SK-N-SH (cell line): Measurements from ENCODE around the gene NXNL1. TPM values are rescaled to one million over a fixed set of nuclear protein-coding genes. Genes with fewer than 3 reads are reported as not detected.

Experiments used
- CTCF ChIA-PET: fragments of 300-600, 350-600 bp; formaldehyde crosslinking; extraction: SDS; loops from one replicate; lab custom pipeline; 2021; lab: Yijun Ruan, JAX
- POLR2A ChIA-PET: fragments of 350-600 bp; sonication (Branson Sonifier 250); formaldehyde crosslinking; extraction: SDS; loops from one replicate; lab custom pipeline; 2020; ENCODE audit warnings: antibody characterized with exemption, inconsistent platforms; lab: Yijun Ruan, JAX
- DNase-seq: peaks from one replicate; pipeline ENCODE4 v3.0.0; 2012
- H2AFZ ChIP-seq: fragments of 200-600 bp; sonication (generic); 2 replicates; pipeline ENCODE4 v1.8.1; 2016; ENCODE audit warnings: antibody characterized with exemption, mild to moderate bottlenecking, low read depth
- H3F3A ChIP-seq: fragments of 200-600 bp; sonication (generic); replicated peaks from 2 replicates; pipeline ENCODE3; 2016; ENCODE audit warnings: antibody characterized with exemption, mild to moderate bottlenecking; ENCODE audit not compliant: insufficient read depth
- H3K27ac ChIP-seq, 2 experiments: fragments of 200-500 bp in 1 of 2; fragments of 200-600 bp in 1 of 2; sonication (Bioruptor generic) in 1 of 2; sonication (generic), shearing (Covaris generic) in 1 of 2; 2 replicates each; pipeline versions ENCODE4 v1.5.1 to v1.6.1; 2014 to 2016; ENCODE audit warnings: low read depth in 2 of 2, inconsistent platforms in 1 of 2, low read length in 1 of 2, mild to moderate bottlenecking in 1 of 2, mixed read lengths in 1 of 2
- H3K27me3 ChIP-seq: fragments of 200-600 bp; sonication (generic), shearing (Covaris generic); 2 replicates; pipeline ENCODE4 v1.6.1; 2016; ENCODE audit warnings: mixed run types; ENCODE audit not compliant: insufficient read depth
- H3K36me3 ChIP-seq, 2 experiments: fragments of 200-500 bp in 1 of 2; fragments of 200-600 bp in 1 of 2; sonication (Bioruptor generic) in 1 of 2; sonication (generic) in 1 of 2; replicated peaks in 1 of 2; 2 replicates each; pipeline versions ENCODE3 to v1.5.1; 2014 to 2016; ENCODE audit warnings: low read length in 1 of 2, mild to moderate bottlenecking in 1 of 2; ENCODE audit not compliant: insufficient read depth in 2 of 2, control insufficient read depth in 1 of 2
- H3K4me1 ChIP-seq, 2 experiments: fragments of 200-500 bp in 1 of 2; fragments of 200-600 bp in 1 of 2; sonication (Bioruptor generic) in 1 of 2; sonication (generic), shearing (Covaris generic) in 1 of 2; 2 replicates each; pipeline versions ENCODE4 v1.5.1 to v1.6.1; 2014 to 2016; ENCODE audit warnings: low read depth in 1 of 2, low read length in 1 of 2, mixed run types in 1 of 2; ENCODE audit not compliant: insufficient read depth in 2 of 2, control insufficient read depth in 1 of 2
- H3K4me2 ChIP-seq: fragments of 200-600 bp; sonication (generic), shearing (Covaris generic); 2 replicates; pipeline ENCODE4 v1.6.1; 2017; ENCODE audit warnings: mixed run types
- H3K4me3 ChIP-seq, 2 experiments: fragments of 200-500 bp in 1 of 2; fragments of 200-600 bp in 1 of 2; sonication (Bioruptor generic) in 1 of 2; sonication (generic), shearing (Covaris generic) in 1 of 2; 2 replicates each; pipeline versions ENCODE4 v1.5.1 to v1.8.1; 2014 to 2016; ENCODE audit warnings: low read depth in 2 of 2, inconsistent platforms in 1 of 2, low read length in 1 of 2, mild to moderate bottlenecking in 1 of 2, mixed read lengths in 1 of 2, moderate library complexity in 1 of 2
- H3K79me2 ChIP-seq: fragments of 200-600 bp; sonication (generic); 2 replicates; pipeline ENCODE4 v1.8.1; 2017; ENCODE audit warnings: mild to moderate bottlenecking; ENCODE audit not compliant: insufficient read depth
- H3K9ac ChIP-seq: fragments of 200-600 bp; sonication (generic); 2 replicates; pipeline ENCODE4 v1.6.1; 2017; ENCODE audit warnings: mixed run types
- H3K9me2 ChIP-seq: fragments of 200-600 bp; sonication (generic); 2 replicates; pipeline ENCODE4 v1.6.1; 2017; ENCODE audit warnings: mixed run types
- H3K9me3 ChIP-seq: fragments of 200-600 bp; sonication (generic); 2 replicates; pipeline ENCODE4 v1.6.1; 2017; ENCODE audit warnings: mixed run types, mild to moderate bottlenecking, moderate library complexity
- H4K20me1 ChIP-seq: fragments of 200-600 bp; sonication (generic); 2 replicates; pipeline ENCODE4 v1.6.1; 2017; ENCODE audit warnings: mild to moderate bottlenecking, mixed run types; ENCODE audit not compliant: insufficient read depth
- CTCF ChIP-seq: fragments of 200-600 bp; sonication (generic); IDR thresholded peaks from 2 replicates; pipeline ENCODE4 v1.6.1; 2017; ENCODE audit warnings: antibody characterized with exemption, mild to moderate bottlenecking, moderate library complexity
- MXI1 ChIP-seq: IDR thresholded peaks from 2 replicates; pipeline ENCODE4 v1.6.1; 2012; ENCODE audit warnings: mild to moderate bottlenecking, low read depth, low read length, improper control_type of control experiment
- POLR2AphosphoS5 ChIP-seq: IDR thresholded peaks from 2 replicates; pipeline ENCODE4 v1.6.1; 2012; ENCODE audit warnings: low read depth, low read length
- RAD21 ChIP-seq: IDR thresholded peaks from 2 replicates; pipeline ENCODE4 v1.6.1; 2012; ENCODE audit warnings: mild to moderate bottlenecking, low read length
- RFX5 ChIP-seq: IDR thresholded peaks from 2 replicates; pipeline ENCODE4 v1.6.1; 2012; ENCODE audit warnings: mild to moderate bottlenecking, improper control_type of control experiment, low read length
- SMC3 ChIP-seq: IDR thresholded peaks from 2 replicates; pipeline ENCODE4 v1.6.1; 2012; ENCODE audit warnings: low read depth, low read length, improper control_type of control experiment
- YY1 ChIP-seq: IDR thresholded peaks from 2 replicates; pipeline ENCODE4 v1.4.0; 2012; ENCODE audit warnings: low read depth, mild to moderate bottlenecking
- ZBTB33 ChIP-seq: IDR thresholded peaks from 2 replicates; pipeline ENCODE4 v1.4.0; 2012; ENCODE audit warnings: low read depth, borderline replicate concordance
- WGBS: methylation state at CpG from one replicate; pipeline ENCODE4 v1.1.6; 2017; ENCODE audit warnings: low lambda C conversion rate; 5-methylcytosine and 5-hydroxymethylcytosine counted together
- polyA plus RNA-seq, 3 experiments: library from polyadenylated mRNA; depleted of rRNA; stranded (reverse); fragments of >200 nt; gene quantifications; 2 replicates each; pipeline ENCODE4 v1.2.3, GENCODE V29; 2012

The NXNL1 gene
- polyA plus RNA-seq, 1 of the 3 experiments (the other 2 are of a cell fraction) = not detected

GRCh38 chr19:17448131-17448967 lies 12.4 kb downstream of the NXNL1 start, which contains the start of gene TMEM221:
TSS of gene TMEM221 (minus strand) at chr19:17448668. CDS start at chr19:17448462, 206 bp downstream.
- 6% methylated on average over 18 of the region's 81 CpGs for WGBS
- Histone ChIP-seq H3K9me2 (no peaks in the 10 kb centered on the region), H3F3A (no peaks in the 10 kb centered on the region), H3K9me3 (no peaks in the 10 kb centered on the region), H3K4me1 (no peaks in the 10 kb centered on the region; a peak in 1 of 4 replicates), H3K79me2 (no peaks in the 10 kb centered on the region), H4K20me1 (no peaks in the 10 kb centered on the region), H3K36me3 (no peaks in the 10 kb centered on the region), H3K27ac (no peak within 1 kb of the TSS), H2AFZ (peak within 1 kb of the TSS; percentile 72; the same call in 1 of the 2 replicates), H3K27me3 (no peaks in the 10 kb centered on the region), H3K4me2 (peak within 1 kb of the TSS; percentile 76), H3K4me3 (peak within 1 kb of the TSS; percentile 41 to 50; a peak in 3 of 4 replicates), H3K9ac (no peak within 1 kb of the TSS)
- ChIA-PET POLR2A (interaction anchor here (1.0 to 1.4 kb wide), 2 partner anchors 9 to 16 kb away, joined by 3 read pairs; no protein-coding TSS in a partner anchor), CTCF (interaction anchor here (0.7 to 3.1 kb wide), 25 partner anchors 9 to 158 kb away, joined by 3 to 16 read pairs (median 4); partner anchors contain the start of genes CCDC194, MVB12A and NXNL1)
- TF ChIP-seq RFX5 = no peak
- no peak for TF ChIP-seq ZBTB33
- 0 out of 2 replicates have a peak, but pooled peaks have one; percentile 18 for TF ChIP-seq SMC3
- TF ChIP-seq CTCF = peak; percentile 65
- DNase-seq = peak; percentile 86

GRCh38 chr19:17447704-17448130 lies 13.0 kb downstream of the NXNL1 start:
- no peak for TF ChIP-seq MXI1
- no peak for TF ChIP-seq YY1
- TF ChIP-seq RAD21 = no peak
- no peak for TF ChIP-seq POLR2AphosphoS5
- H2AFZ ChIP-seq = no peak overlapping the region
- H3K27me3 ChIP-seq = no peaks in the 10 kb centered on the region
- H3K79me2 ChIP-seq = no peaks in the 10 kb centered on the region
- peak overlapping the region; percentile 76; the same call in 1 of the 2 replicates for H3K4me2 ChIP-seq
- no peaks in the 10 kb centered on the region; a peak in 1 of 4 replicates for H3K4me1 ChIP-seq
- no peak overlapping the region for H3K9ac ChIP-seq
- peak overlapping the region in 1 of 2 experiments; percentile 41; a peak in 1 of 4 replicates for H3K4me3 ChIP-seq
- H3K27ac ChIP-seq = no peak overlapping the region
- H3K9me2 ChIP-seq = no peaks in the 10 kb centered on the region
- ChIA-PET CTCF (interaction anchor here (0.7 to 3.1 kb wide), 21 partner anchors 9 to 147 kb away, joined by 3 to 16 read pairs (median 4); partner anchors contain the start of genes CCDC194, MVB12A and NXNL1), POLR2A (interaction anchor here (1.0 to 1.4 kb wide), 2 partner anchors 10 to 15 kb away, joined by 3 read pairs; no protein-coding TSS in a partner anchor)
- no peaks in the 10 kb centered on the region for H4K20me1 ChIP-seq
- no peaks in the 10 kb centered on the region for H3F3A ChIP-seq
- no peaks in the 10 kb centered on the region for H3K9me3 ChIP-seq
- 94% methylated on average over 2 of the region's 5 CpGs for WGBS
- no peaks in the 10 kb centered on the region for H3K36me3 ChIP-seq
- no peak for DNase-seq
